Panc1 (cell line): ENCODE data around the gene CIBAR2.

Experiments used
- CTCF ChIP-seq: fragments of 450-650 bp; IDR thresholded peaks from 2 replicates; pipeline ENCODE4 v1.5.1; 2017; ENCODE audit warnings: mild to moderate bottlenecking
- TF ChIP-seq, protein P1 (sequence below), 2 experiments: IDR thresholded peaks; 2 replicates each; pipeline ENCODE4 v1.6.1; 2011 to 2012; ENCODE audit warnings: low read depth in 2 of 2, control low read depth in 1 of 2, low read length in 1 of 2, mild to moderate bottlenecking in 1 of 2, moderate library complexity in 1 of 2; ENCODE audit not compliant: insufficient read depth in 1 of 2

- TF ChIP-seq, protein P1, sequence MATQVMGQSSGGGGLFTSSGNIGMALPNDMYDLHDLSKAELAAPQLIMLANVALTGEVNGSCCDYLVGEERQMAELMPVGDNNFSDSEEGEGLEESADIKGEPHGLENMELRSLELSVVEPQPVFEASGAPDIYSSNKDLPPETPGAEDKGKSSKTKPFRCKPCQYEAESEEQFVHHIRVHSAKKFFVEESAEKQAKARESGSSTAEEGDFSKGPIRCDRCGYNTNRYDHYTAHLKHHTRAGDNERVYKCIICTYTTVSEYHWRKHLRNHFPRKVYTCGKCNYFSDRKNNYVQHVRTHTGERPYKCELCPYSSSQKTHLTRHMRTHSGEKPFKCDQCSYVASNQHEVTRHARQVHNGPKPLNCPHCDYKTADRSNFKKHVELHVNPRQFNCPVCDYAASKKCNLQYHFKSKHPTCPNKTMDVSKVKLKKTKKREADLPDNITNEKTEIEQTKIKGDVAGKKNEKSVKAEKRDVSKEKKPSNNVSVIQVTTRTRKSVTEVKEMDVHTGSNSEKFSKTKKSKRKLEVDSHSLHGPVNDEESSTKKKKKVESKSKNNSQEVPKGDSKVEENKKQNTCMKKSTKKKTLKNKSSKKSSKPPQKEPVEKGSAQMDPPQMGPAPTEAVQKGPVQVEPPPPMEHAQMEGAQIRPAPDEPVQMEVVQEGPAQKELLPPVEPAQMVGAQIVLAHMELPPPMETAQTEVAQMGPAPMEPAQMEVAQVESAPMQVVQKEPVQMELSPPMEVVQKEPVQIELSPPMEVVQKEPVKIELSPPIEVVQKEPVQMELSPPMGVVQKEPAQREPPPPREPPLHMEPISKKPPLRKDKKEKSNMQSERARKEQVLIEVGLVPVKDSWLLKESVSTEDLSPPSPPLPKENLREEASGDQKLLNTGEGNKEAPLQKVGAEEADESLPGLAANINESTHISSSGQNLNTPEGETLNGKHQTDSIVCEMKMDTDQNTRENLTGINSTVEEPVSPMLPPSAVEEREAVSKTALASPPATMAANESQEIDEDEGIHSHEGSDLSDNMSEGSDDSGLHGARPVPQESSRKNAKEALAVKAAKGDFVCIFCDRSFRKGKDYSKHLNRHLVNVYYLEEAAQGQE (IDR thresholded peaks at IDR 0.05; ENCODE audit: insufficient read depth in 1 of 2, low read depth in 2 of 2, low read length in 1 of 2): no peak
- TF ChIP-seq CTCF: no peak
These were observed 17.8 kb upstream of the CIBAR2 start for GRCh38 chr16:85129876-85130704.
